Measurements from ENCODE around the gene NAT16. TPM values are rescaled to one million over a fixed set of nuclear protein-coding genes. Genes with fewer than 3 reads are reported as not detected.

The NAT16 gene
- total and polyA plus RNA-seq, 2 of the 4 experiments (the other 2 are of a cell fraction), result 0.05 TPM; not detected in 1

DNA sequence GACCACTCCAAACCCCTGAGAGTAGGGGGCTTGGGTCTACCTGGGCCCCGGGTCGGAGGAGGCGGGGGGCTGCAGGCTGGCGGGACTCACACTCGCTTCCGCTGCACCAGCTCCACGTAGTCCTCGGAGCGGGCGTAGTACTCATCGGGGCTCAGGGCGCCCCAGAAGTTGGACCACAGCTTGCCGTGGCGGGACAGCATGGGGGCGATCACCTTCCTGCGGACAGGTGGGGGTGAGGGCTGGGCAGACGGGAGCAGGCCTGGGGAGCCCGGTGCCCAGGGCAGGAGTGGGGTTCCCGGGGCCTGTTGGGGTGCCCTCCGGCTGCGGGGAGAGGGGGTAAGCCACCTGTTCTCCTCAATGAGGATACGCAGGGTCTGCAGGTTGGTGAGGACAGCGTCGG is 31.4 kb upstream of the NAT16 start:
- peaks cover 54% of the 10 kb centered on the region for H3K36me3 ChIP-seq (ENCODE audit: control insufficient read depth, insufficient read depth, low read length)
- H3K4me1 ChIP-seq (ENCODE audit: control insufficient read depth, insufficient read depth, low read length), result peaks cover 8% of the 10 kb centered on the region
- H3K4me2 ChIP-seq (ENCODE audit: low read depth, low read length), result no peak overlapping the region
- ATAC-seq (ENCODE audit: low read depth), result no peak
- H4K5ac ChIP-seq (ENCODE audit: low read depth, low read length), result no peak overlapping the region
- BruUV-seq (replicated peaks), result no TSS peak
- H2AFZ ChIP-seq (replicated peaks; ENCODE audit: low read length, poor library complexity), result no peak overlapping the region
- no peak overlapping the region for H2AK9ac ChIP-seq (replicated peaks; ENCODE audit: low read depth, low read length, poor library complexity)
- H3K27ac ChIP-seq (ENCODE audit: insufficient read depth, low read length), result no peak overlapping the region
- no peak overlapping the region for H2AK5ac ChIP-seq (ENCODE audit: low read depth, low read length)
- no peak overlapping the region for H4K91ac ChIP-seq (ENCODE audit: insufficient read depth, low read depth, low read length)
- H3K9ac ChIP-seq (ENCODE audit: low read depth, low read length), result no peak overlapping the region
- TF ChIP-seq CEBPB (IDR thresholded peaks at IDR 0.05; ENCODE audit: low read depth, low read length) (no peak), FOS (IDR thresholded peaks at IDR 0.05; ENCODE audit: low read depth, low read length) (no peak), MAFK (IDR thresholded peaks at IDR 0.05; ENCODE audit: low read depth, low read length) (no peak), RFX5 (IDR thresholded peaks at IDR 0.05; ENCODE audit: low read depth, low read length) (no peak), NFE2L2 (IDR thresholded peaks at IDR 0.05; ENCODE audit: low read depth, low read length) (no peak), SMC3 (IDR thresholded peaks at IDR 0.05; ENCODE audit: low read depth, low read length) (no peak), CHD1 (IDR thresholded peaks at IDR 0.05; ENCODE audit: low read depth, low read length) (no peak), RCOR1 (IDR thresholded peaks at IDR 0.05; ENCODE audit: insufficient replicate concordance, low read length) (no peak), BHLHE40 (IDR thresholded peaks at IDR 0.05; ENCODE audit: low read depth, low read length) (no peak), MXI1 (IDR thresholded peaks at IDR 0.05; ENCODE audit: borderline replicate concordance, low read depth, low read length) (no peak), MAZ (IDR thresholded peaks at IDR 0.05; ENCODE audit: borderline replicate concordance, low read depth, low read length) (no peak), USF2 (IDR thresholded peaks at IDR 0.05; ENCODE audit: low read depth, low read length) (no peak), RAD21 (IDR thresholded peaks at IDR 0.05; ENCODE audit: low read length) (no peak), CTCF (conservative IDR thresholded peaks at IDR 0.05; ENCODE audit: low read depth, low read length) (no peak)
- TF ChIP-seq, protein P1, sequence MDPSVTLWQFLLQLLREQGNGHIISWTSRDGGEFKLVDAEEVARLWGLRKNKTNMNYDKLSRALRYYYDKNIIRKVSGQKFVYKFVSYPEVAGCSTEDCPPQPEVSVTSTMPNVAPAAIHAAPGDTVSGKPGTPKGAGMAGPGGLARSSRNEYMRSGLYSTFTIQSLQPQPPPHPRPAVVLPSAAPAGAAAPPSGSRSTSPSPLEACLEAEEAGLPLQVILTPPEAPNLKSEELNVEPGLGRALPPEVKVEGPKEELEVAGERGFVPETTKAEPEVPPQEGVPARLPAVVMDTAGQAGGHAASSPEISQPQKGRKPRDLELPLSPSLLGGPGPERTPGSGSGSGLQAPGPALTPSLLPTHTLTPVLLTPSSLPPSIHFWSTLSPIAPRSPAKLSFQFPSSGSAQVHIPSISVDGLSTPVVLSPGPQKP (IDR thresholded peaks at IDR 0.05; ENCODE audit: borderline replicate concordance, low read depth, low read length), result no peak
- H3K18ac ChIP-seq (ENCODE audit: low read depth, low read length), result no peak overlapping the region
- peaks cover 4 to 18% of the 10 kb centered on the region in 2 experiments; a peak in 3 of 4 replicates for H3K79me1 ChIP-seq (ENCODE audit: low read depth in 1 of 2, low read length in 2 of 2)
- intact Hi-C loops (cut with micrococcal nuclease) (no loop called here), dilution Hi-C loops (cut with HindIII; ENCODE audit: low sequenced_read_pairs, unreplicated experiment) (no loop called here), in situ Hi-C loops (cut with MboI; ENCODE audit: low sequenced_read_pairs) (no loop called here)
- H2BK120ac ChIP-seq (ENCODE audit: low read depth, low read length), result no peak overlapping the region
- H3K4ac ChIP-seq (ENCODE audit: low read depth, low read length), result no peak overlapping the region
- H2BK15ac ChIP-seq (ENCODE audit: low read depth, low read length), result no peak overlapping the region
- CTCF ChIA-PET, result no interaction called here
- no peak overlapping the region for H3K4me3 ChIP-seq (ENCODE audit: insufficient read depth, low read depth, low read length)
- H2BK20ac ChIP-seq (ENCODE audit: low read depth, low read length), result no peak overlapping the region
- H3K56ac ChIP-seq (ENCODE audit: extremely low read depth, insufficient read depth, low read length), result no peak overlapping the region
- no peaks in the 10 kb centered on the region for H3K9me3 ChIP-seq (ENCODE audit: control insufficient read depth, insufficient read depth, low read length)
- H3K14ac ChIP-seq (replicated peaks; ENCODE audit: low read depth, low read length), result no peak overlapping the region
- H3K9me1 ChIP-seq (ENCODE audit: insufficient read depth, low read length), result peaks cover 4% of the 10 kb centered on the region
- POLR2A ChIA-PET (ENCODE audit: unreplicated experiment), result no interaction called here
- H3K27me3 ChIP-seq (ENCODE audit: control insufficient read depth, insufficient read depth, low read length), result no peaks in the 10 kb centered on the region
- no peaks in the 10 kb centered on the region; the same call in 1 of the 2 replicates for H4K20me1 ChIP-seq (ENCODE audit: insufficient read depth, low read length)
- 96% methylated on average over 17 of the region's 24 CpGs; no CpG with 5 or more reads in 1 of the 2 experiments for WGBS, 2 experiments (ENCODE audit: extremely low coverage in 2 of 2, insufficient read length in 1 of 2)
- no peak overlapping the region for H2BK5ac ChIP-seq (ENCODE audit: low read depth, low read length, poor library complexity, severe bottlenecking)
- DNase-seq, result no peak
- no peak overlapping the region for H3K23ac ChIP-seq (ENCODE audit: low read depth, low read length)
- no peak overlapping the region for H4K8ac ChIP-seq (ENCODE audit: low read depth in 2 of 2, low read length in 2 of 2)
